ENCODE measurements around the gene RYR3.
"Not testable (repeated sequence)": the region's sequence is repeated elsewhere in the genome, so short reads cannot be mapped to it uniquely, and the experiment has no call there.

The RYR3 gene

DNA sequence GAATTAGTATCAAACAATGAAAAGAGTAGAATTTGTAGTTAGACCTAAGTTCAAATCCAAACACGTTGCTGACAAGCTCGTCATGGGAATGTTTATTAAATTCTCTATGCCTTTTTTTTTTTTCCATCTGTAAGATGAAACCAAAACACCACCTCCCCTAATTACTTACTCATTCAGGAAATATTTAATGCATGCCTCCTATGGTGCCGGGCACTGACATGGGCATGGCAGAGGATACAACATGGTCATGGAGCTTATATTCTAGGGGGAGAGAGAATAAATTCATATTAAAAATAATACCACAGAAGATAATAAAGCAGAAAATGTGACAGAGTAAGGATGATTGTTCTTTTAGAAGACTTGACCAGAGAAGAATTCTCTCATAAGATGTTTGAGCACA lies 215.8 kb downstream of the RYR3 start:
- DNase-seq: no peak

DNA sequence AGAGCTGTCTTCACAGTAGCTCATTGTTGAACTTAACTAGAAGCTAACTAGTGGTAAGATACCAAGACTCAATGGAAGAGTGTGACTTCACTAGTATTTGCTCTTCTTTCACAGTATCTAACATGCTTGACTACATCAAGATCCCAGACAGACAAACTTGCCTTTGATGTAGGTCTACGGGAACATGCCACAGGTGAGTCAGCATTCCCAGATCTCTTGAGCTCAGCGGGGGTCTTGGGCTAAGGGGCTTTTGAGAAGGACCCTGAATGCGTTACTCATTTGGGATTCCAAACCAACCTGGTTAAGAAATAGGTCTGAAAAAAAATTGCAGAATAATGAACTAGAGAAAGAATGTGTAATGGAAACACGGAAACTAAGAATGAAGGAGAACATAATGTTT lies 222.4 kb downstream of the RYR3 start:
- DNase-seq: no peak

- DNase-seq: no peak
Observed at GRCh38 chr15:33534642-33535041, 223.9 kb downstream of the RYR3 start.

DNA sequence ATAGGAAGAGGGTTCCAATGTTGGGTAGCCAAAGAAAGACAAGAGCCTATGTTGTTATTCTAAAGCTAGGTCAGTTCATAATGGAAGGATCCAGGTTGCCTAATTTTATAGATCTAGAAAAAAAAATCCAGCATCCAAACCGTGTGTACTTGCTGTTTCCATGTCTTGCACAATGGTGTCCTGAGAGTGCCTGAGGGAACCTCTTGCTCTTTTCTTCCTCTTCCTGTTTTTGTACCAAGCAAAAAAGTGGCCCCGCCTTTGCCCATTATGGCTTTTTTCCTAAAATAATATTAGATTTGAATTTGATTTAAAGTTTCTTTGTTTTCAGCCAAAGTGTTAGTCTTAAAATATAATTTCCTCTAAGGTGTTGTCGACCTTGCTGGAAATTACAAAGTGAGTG lies 224.4 kb downstream of the RYR3 start:
- DNase-seq: no peak

GRCh38 chr15:33539825-33540573 lies 229.2 kb downstream of the RYR3 start:
- no peak for DNase-seq

- no peak for DNase-seq
Observed at GRCh38 chr15:33543957-33544356, 233.2 kb downstream of the RYR3 start.

DNA sequence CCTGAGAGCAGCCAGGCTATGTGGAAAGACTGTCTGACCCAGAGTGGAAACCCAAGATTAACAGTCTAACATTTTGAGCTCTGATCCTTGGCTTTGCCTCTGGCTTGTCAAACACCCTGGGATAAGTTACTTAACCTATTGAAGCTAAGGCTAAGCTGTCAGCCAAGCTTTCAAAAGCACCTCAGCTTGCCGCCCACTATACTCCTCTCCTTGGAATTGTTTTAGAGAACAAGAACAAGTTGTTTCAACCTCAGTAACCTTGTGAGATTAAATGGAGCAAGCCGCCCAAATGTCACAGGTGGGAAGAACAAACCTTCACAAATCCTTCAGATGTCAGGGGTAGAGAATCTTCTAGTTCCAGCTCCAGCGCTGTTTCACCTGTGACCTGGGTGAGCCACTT lies 235.1 kb downstream of the RYR3 start:
- DNase-seq: no peak

- DNase-seq: no peak
Observed at GRCh38 chr15:33547876-33548275, 237.1 kb downstream of the RYR3 start.

DNA sequence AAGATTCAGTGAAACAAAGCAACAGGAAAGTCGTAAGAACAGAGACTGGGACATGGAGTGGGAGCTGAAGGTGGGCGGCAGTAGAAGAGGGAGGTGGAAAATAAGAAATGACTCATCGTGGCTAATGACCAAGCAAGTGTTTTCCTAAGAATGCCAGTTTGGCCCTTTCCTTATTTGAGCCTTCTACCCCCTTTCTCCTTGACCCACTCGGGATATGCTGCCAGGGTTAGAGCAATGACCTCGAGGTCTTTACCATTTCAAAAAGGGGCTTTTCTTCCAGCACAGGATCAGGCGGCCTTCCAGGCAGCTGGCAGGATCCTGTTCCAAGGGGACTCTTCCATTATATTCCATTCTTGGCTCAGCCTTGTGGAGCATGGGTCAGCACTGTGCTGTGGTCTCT lies 241.1 kb downstream of the RYR3 start:
- no peak for DNase-seq

DNA sequence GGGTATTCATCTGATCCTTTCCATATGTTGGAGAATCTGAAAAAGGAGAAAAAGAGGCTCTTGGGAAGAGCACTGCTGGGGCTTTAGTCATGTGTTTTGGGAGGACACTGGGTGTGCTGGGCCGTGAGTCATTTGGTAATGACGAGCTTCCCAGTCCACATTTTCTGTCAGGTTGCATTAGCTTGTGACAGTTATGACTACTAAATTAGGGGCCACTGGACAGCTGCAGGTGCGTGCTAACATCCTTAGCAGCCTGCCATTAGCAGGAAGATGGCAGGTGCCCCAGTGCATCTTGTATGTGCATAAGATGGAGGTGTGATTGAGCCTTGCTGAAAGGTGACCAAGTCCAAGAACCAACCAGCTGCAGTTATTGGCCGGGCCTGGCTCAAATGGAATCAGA lies 242.4 kb downstream of the RYR3 start:
- no peak for DNase-seq

GRCh38 chr15:33559207-33559890 lies 248.6 kb downstream of the RYR3 start:
- DNase-seq: no peak

GRCh38 chr15:33561407-33561806 lies 250.6 kb downstream of the RYR3 start:
- DNase-seq: no peak

DNA sequence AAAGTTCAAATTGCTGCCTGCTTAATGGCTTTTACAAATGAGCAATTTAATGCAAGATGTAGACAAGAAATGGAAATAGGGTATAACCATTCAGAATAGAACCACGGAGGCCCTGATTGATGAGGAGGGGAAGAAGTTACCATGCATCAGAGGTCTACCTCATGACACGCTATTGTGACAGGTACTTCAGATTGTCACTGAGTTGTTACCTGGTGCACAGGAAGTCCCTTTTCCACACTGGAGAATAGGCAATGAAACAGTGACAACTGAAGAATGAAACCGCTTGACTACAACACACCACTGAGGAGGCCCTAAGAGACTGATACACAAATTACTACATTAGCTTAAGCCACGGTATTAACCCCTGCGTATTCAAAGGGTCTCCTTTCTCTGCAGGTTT lies 251.2 kb downstream of the RYR3 start:
- no peak for DNase-seq

GRCh38 chr15:33565094-33565493 lies 254.3 kb downstream of the RYR3 start:
- no peak for DNase-seq

GRCh38 chr15:33567652-33568051 lies 256.9 kb downstream of the RYR3 start:
- no peak for DNase-seq

DNA sequence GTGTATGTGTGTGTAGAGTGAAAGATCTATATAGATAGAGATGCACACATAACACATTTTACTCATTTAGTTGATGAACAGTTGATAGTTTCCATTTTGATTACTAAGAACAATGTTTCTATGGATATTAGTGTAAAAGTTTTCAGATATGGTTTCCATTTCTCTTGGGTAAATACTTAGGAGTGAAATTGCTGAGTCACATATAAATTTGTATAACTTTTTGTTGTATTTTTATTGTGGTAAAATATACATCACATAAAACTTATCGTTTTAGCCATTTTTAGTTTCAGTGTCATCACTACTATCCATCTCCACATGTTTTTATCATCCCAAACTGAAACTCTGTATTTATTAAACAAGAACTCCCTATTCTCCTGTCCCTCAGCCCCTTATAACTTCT lies 258.3 kb downstream of the RYR3 start:
- no peak for DNase-seq

GRCh38 chr15:33577911-33578310 lies 267.1 kb downstream of the RYR3 start:
- not testable (repeated sequence) for DNase-seq

GRCh38 chr15:33580526-33580925 lies 269.8 kb downstream of the RYR3 start:
- no peak for DNase-seq

DNA sequence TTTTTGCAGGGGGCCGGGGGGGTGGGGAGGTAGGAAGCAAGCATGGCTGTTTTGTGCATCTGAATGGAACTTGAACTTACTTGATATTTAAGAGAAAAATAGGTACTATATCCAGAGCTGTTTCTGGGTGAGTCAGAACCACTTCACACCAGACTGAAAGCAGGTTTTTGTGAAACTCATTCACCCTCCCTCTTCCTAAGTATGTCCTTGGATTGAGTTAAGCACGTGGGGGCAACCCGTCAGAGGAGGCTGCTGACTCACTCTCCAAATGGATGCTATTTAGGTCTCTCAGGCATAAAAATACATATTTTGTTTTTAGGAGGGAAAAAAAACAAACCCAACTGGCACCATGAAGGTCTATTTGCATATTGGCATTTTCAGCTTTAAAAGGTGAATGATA lies 270.3 kb downstream of the RYR3 start:
- no peak for DNase-seq

DNA sequence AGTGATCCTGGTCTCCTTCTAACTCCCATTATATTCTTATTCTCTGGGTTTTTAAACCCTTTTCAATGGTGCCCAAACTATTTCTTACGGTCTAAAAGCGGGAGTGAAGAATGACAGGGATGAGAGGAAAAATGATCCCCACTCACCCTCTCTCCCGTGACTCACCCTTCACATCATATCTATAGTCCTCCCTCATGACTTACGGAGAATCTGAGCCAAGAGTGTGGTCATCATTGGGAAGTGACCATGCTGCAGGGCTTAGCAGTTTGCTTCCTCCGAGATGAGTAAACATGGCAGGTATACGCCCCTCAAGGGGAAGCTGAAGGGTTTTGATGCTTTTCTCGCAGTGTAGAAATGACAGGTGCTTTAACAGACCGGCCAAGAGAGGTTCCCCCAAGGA lies 274.0 kb downstream of the RYR3 start:
- DNase-seq: no peak

DNA sequence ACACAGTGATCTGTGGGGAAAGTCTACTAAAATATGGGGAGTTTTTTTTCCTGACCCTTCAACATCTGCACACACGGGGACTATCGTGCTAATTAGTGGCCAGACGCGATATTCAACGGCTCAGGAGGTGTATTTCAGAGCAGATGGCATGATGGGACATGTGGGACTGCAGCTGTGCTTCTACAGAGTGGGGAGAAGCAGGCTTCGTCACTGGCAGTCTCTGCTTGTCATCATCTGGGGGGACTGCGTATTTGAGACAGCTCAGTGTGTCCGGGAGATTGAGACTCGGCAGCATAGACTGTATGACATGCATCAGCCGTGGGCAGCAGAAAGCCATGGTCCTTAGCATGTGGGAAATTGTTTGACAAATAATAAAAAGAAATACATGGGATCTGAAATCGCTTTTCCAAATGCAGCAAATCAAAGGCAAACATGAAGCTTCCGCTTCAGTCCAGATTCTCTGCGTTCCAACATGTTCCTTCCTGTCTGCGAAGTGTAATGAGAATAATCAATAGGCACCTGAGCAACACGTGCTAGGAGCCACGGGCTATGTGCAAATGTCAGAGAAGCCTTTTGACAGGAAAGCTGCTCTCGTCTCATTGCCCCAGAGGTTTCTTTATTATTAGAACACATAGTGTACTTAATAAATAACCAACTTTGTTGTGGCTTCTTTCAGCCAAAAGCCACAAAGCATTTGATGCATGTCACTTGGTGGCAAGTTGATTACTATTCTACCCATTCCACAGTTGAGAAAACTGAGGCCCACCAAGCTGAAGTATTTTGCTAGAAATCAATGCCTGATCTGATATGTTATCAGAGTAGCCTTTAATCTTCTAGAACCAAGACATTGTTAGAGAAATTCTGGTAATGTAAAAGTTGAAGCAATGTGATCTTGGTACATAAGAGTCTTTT lies 276.3 kb downstream of the RYR3 start:
- no peak for DNase-seq

DNA sequence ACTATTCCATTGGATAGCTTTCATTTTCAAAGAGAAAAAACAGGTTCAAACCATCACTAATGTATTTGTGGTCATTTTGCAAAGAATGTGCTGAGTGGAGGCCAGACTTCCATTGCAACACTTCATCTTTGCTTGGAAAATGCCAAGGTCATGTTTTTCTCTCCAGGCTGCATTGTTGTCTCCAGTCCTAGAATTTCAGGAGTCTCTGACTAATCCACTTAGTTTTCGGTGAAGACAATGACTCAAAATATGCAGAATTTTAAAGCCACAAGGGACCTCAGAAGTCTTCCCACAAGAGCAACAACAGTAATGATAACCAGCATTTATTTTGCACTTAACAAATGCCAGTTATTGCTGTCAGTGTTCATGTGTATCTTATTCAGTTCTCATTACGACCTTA lies 277.0 kb downstream of the RYR3 start:
- no peak for DNase-seq

- no peak for DNase-seq
Observed at GRCh38 chr15:33592864-33593263, 282.1 kb downstream of the RYR3 start.

DNA sequence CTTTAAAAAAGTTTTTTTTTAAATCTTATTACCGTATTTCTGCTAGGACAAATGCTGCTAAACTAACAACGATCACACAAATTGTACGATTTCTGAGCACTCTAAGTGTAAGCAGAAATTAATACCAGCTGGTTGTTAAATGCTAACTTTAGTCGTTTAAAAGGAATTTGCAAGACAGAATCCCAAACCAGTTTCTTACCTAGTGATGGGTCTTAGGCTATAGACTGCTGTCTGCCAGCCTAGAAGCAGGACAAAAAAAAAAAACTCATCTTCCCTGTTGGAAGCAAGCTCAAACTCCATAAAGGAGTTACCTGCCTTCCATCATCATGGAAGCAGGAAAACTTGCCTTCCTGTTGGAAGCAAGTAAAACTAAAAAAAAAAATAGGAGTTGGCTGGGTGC lies 287.6 kb downstream of the RYR3 start:
- not testable (repeated sequence) for DNase-seq

Data from NCI-H748 treated with DMSO at 0.1 percent for 48 hours (cell line).